ENCODE measurements around the gene RNF13. TPM values are rescaled to one million over a fixed set of nuclear protein-coding genes. Genes with fewer than 3 reads are reported as not detected.

RNF13 gene
- total RNA-seq, 1 experiment from 2014 or later, result 161 TPM

GRCh38 chr3:149809699-149810098 lies 3.3 kb upstream of the RNF13 start:
- Histone ChIP-seq H3K79me2 (ENCODE audit: low read length) (peaks cover 16% of the 10 kb centered on the region), H3K4me3 (ENCODE audit: low read length) (no peak overlapping the region), H3K9me2 (replicated peaks; ENCODE audit: insufficient read depth, low read length) (no peaks in the 10 kb centered on the region), H3K27ac (ENCODE audit: low read length) (no peak overlapping the region), H3K27me3 (ENCODE audit: low read length) (no peaks in the 10 kb centered on the region), H4K20me1 (ENCODE audit: insufficient read depth, low read depth, low read length) (0 out of 2 replicates have a peak, but pooled peaks cover 4% of the 10 kb centered on the region), H3K9ac (ENCODE audit: low read length) (no peak overlapping the region), H2AFZ (ENCODE audit: low read length) (no peak overlapping the region), H3K9me3 (ENCODE audit: low read length) (no peaks in the 10 kb centered on the region), H3K4me2 (ENCODE audit: low read depth, low read length, poor library complexity, severe bottlenecking) (no peak overlapping the region), H3K36me3 (ENCODE audit: insufficient read depth, low read length) (no peaks in the 10 kb centered on the region), H3K4me1 (ENCODE audit: low read length) (peaks cover 46% of the 10 kb centered on the region)
- peak; percentile 31 for DNase-seq

DNA sequence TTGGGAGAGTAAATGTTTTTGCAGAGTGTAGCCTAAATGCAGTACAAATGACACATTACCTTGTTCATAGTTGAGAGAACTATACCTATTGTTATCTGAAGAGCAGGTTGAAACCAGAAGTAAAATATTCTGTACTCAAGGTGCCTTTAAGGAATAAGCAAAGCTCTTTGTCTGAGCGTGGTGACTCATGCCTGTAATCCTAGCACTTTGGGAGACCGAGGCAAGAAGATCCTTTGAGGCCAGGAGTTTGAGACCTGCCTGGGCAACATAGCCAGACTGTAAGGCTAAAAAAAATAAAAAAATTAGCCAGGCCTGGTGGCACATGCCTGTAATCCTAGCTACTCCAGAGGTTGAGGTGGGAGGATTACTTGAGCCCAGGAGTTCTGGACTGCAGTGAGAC lies 2.2 kb upstream of the RNF13 start:
- Histone ChIP-seq H2AFZ (ENCODE audit: low read length) (no peak overlapping the region), H3K27ac (ENCODE audit: low read length) (no peak overlapping the region), H3K4me2 (ENCODE audit: low read depth, low read length, poor library complexity, severe bottlenecking) (no peak overlapping the region), H4K20me1 (ENCODE audit: insufficient read depth, low read depth, low read length) (0 out of 2 replicates have a peak, but pooled peaks cover 7% of the 10 kb centered on the region), H3K9me2 (replicated peaks; ENCODE audit: insufficient read depth, low read length) (no peaks in the 10 kb centered on the region), H3K27me3 (ENCODE audit: low read length) (no peaks in the 10 kb centered on the region), H3K9ac (ENCODE audit: low read length) (no peak overlapping the region), H3K4me3 (ENCODE audit: low read length) (no peak overlapping the region), H3K9me3 (ENCODE audit: low read length) (no peaks in the 10 kb centered on the region), H3K4me1 (ENCODE audit: low read length) (peaks cover 56% of the 10 kb centered on the region), H3K79me2 (ENCODE audit: low read length) (peaks cover 27% of the 10 kb centered on the region), H3K36me3 (ENCODE audit: insufficient read depth, low read length) (peaks cover 2% of the 10 kb centered on the region; the same call in 1 of the 2 replicates)
- DNase-seq, result no peak

DNA sequence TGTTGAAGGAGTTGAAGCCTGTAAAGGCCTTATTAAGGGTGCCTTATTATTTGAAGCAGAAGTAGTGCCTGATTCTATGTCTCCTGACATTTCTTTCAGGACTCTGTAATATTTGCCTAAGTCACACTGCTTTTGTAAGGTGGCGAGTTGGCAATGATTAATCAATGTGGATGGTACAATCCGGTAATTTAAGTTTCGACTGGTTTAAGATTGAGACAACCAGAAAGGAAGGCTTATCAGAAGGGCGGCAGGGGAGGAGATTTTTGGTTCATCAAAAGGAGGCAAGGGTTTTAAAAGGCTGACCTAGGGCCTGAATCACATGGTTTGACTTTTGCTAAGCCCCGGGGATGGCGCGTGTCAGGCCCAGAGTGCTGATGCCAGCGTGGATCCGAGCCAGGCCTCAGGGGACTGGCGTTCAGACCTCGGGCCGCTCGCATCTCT lies 830 bp upstream of the RNF13 start:
- no peaks in the 10 kb centered on the region for H3K9me2 ChIP-seq (replicated peaks; ENCODE audit: insufficient read depth, low read length)
- H4K20me1 ChIP-seq (ENCODE audit: insufficient read depth, low read depth, low read length), result 0 out of 2 replicates have a peak, but pooled peaks cover 7% of the 10 kb centered on the region
- peak overlapping the region; percentile 69 for H3K27ac ChIP-seq (ENCODE audit: low read length)
- peaks cover 10% of the 10 kb centered on the region for H3K36me3 ChIP-seq (ENCODE audit: insufficient read depth, low read length)
- no peaks in the 10 kb centered on the region for H3K27me3 ChIP-seq (ENCODE audit: low read length)
- H3K79me2 ChIP-seq (ENCODE audit: low read length), result peaks cover 41% of the 10 kb centered on the region
- peaks cover 56% of the 10 kb centered on the region for H3K4me1 ChIP-seq (ENCODE audit: low read length)
- peak overlapping the region; percentile 82 for H3K9ac ChIP-seq (ENCODE audit: low read length)
- no peaks in the 10 kb centered on the region for H3K9me3 ChIP-seq (ENCODE audit: low read length)
- peak overlapping the region; percentile 57 for H2AFZ ChIP-seq (ENCODE audit: low read length)
- peak overlapping the region; percentile 81 for H3K4me2 ChIP-seq (ENCODE audit: low read depth, low read length, poor library complexity, severe bottlenecking)
- H3K4me3 ChIP-seq (ENCODE audit: low read length), result peak overlapping the region; percentile 73
- DNase-seq, result peak; percentile 57

DNA sequence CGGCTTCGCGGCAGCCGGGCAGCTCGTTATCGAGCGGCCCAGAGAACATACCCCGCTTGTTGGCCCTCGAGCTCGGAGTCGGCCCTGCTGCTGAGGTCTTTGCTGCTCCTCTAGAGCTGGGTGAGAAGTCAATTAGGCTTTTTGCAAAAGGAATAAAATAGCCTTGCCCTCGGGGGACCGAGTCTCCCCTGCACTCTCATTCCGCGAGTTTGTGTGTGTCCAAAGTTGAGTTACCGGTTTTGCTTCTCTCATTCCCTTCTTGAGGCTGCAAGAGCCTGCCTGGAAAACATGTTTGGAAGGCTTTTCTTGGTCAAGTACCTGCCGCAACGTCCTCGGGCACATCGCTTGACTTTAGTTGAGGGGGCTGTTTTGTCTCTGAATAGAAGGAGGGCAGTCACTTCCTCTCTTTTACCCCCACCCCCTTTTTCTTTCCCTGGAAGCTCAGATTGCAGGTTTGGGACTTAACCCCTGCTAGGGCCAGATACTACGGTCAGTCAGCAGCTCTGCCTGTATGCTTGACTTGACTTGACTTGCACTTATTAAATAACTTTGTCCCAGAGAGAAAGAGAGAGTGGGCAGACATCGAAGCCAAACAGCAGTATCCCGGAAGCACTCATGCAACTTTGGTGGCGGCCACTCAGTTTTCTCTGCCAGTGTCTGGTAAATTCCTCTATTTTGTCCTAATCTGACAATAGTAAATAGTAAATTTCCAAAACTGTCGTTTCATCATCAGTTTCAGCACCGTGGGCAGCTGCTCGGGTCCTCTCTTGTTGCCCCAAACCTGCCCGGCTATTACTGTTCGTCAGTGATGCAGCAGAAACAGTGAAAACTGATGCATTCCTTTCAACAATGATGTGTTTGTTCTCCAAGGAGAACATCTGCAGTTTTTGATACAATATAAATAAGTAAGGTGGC lies 609 bp downstream of the RNF13 start:
- DNase-seq, result peak; percentile 75
- Histone ChIP-seq H3K9ac (ENCODE audit: low read length) (peak overlapping the region; percentile 82), H3K4me2 (ENCODE audit: low read depth, low read length, poor library complexity, severe bottlenecking) (peak overlapping the region; percentile 81), H3K27ac (ENCODE audit: low read length) (peak overlapping the region; percentile 81), H2AFZ (ENCODE audit: low read length) (no peak overlapping the region), H3K36me3 (ENCODE audit: insufficient read depth, low read length) (peaks cover 16% of the 10 kb centered on the region), H4K20me1 (ENCODE audit: insufficient read depth, low read depth, low read length) (0 out of 2 replicates have a peak, but pooled peaks cover 7% of the 10 kb centered on the region), H3K27me3 (ENCODE audit: low read length) (no peaks in the 10 kb centered on the region), H3K9me3 (ENCODE audit: low read length) (no peaks in the 10 kb centered on the region), H3K79me2 (ENCODE audit: low read length) (peaks cover 55% of the 10 kb centered on the region), H3K9me2 (replicated peaks; ENCODE audit: insufficient read depth, low read length) (no peaks in the 10 kb centered on the region), H3K4me1 (ENCODE audit: low read length) (peaks cover 48% of the 10 kb centered on the region), H3K4me3 (ENCODE audit: low read length) (peak overlapping the region; percentile 73)

GRCh38 chr3:149815321-149815720 lies 2.3 kb downstream of the RNF13 start:
- no peaks in the 10 kb centered on the region for H3K27me3 ChIP-seq (ENCODE audit: low read length)
- no peaks in the 10 kb centered on the region for H3K9me3 ChIP-seq (ENCODE audit: low read length)
- H3K4me1 ChIP-seq (ENCODE audit: low read length), result peaks cover 40% of the 10 kb centered on the region
- peaks cover 16% of the 10 kb centered on the region for H3K36me3 ChIP-seq (ENCODE audit: insufficient read depth, low read length)
- H4K20me1 ChIP-seq (ENCODE audit: insufficient read depth, low read depth, low read length), result 0 out of 2 replicates have a peak, but pooled peaks cover 7% of the 10 kb centered on the region
- peak overlapping the region; percentile 82 for H3K9ac ChIP-seq (ENCODE audit: low read length)
- no peak for DNase-seq
- peak overlapping the region; percentile 16; the same call in 1 of the 2 replicates for H3K27ac ChIP-seq (ENCODE audit: low read length)
- H3K9me2 ChIP-seq (replicated peaks; ENCODE audit: insufficient read depth, low read length), result no peaks in the 10 kb centered on the region
- H3K79me2 ChIP-seq (ENCODE audit: low read length), result peaks cover 72% of the 10 kb centered on the region
- peak overlapping the region; percentile 73 for H3K4me3 ChIP-seq (ENCODE audit: low read length)
- H2AFZ ChIP-seq (ENCODE audit: low read length), result no peak overlapping the region
- peak overlapping the region; percentile 81 for H3K4me2 ChIP-seq (ENCODE audit: low read depth, low read length, poor library complexity, severe bottlenecking)

- H3K36me3 ChIP-seq (ENCODE audit: insufficient read depth, low read length), result peaks cover 16% of the 10 kb centered on the region
- H2AFZ ChIP-seq (ENCODE audit: low read length), result no peak overlapping the region
- peaks cover 76% of the 10 kb centered on the region for H3K79me2 ChIP-seq (ENCODE audit: low read length)
- H3K9ac ChIP-seq (ENCODE audit: low read length), result no peak overlapping the region
- H3K27ac ChIP-seq (ENCODE audit: low read length), result no peak overlapping the region
- H3K27me3 ChIP-seq (ENCODE audit: low read length), result no peaks in the 10 kb centered on the region
- no peak for DNase-seq
- H3K9me3 ChIP-seq (ENCODE audit: low read length), result no peaks in the 10 kb centered on the region
- peak overlapping the region; percentile 73; the same call in 1 of the 2 replicates for H3K4me3 ChIP-seq (ENCODE audit: low read length)
- H3K9me2 ChIP-seq (replicated peaks; ENCODE audit: insufficient read depth, low read length), result no peaks in the 10 kb centered on the region
- peaks cover 40% of the 10 kb centered on the region for H3K4me1 ChIP-seq (ENCODE audit: low read length)
- 0 out of 2 replicates have a peak, but pooled peaks cover 7% of the 10 kb centered on the region for H4K20me1 ChIP-seq (ENCODE audit: insufficient read depth, low read depth, low read length)
- peak overlapping the region; percentile 81 for H3K4me2 ChIP-seq (ENCODE audit: low read depth, low read length, poor library complexity, severe bottlenecking)
These were observed 2.7 kb downstream of the RNF13 start for GRCh38 chr3:149815728-149816127.

- Histone ChIP-seq H3K79me2 (ENCODE audit: low read length) (peaks cover 82% of the 10 kb centered on the region), H3K27me3 (ENCODE audit: low read length) (no peaks in the 10 kb centered on the region), H3K36me3 (ENCODE audit: insufficient read depth, low read length) (peaks cover 20% of the 10 kb centered on the region), H2AFZ (ENCODE audit: low read length) (no peak overlapping the region), H3K9me2 (replicated peaks; ENCODE audit: insufficient read depth, low read length) (no peaks in the 10 kb centered on the region), H3K9ac (ENCODE audit: low read length) (no peak overlapping the region), H3K4me1 (ENCODE audit: low read length) (peaks cover 40% of the 10 kb centered on the region), H3K4me3 (ENCODE audit: low read length) (peak overlapping the region; percentile 73; the same call in 1 of the 2 replicates), H4K20me1 (ENCODE audit: insufficient read depth, low read depth, low read length) (0 out of 2 replicates have a peak, but pooled peaks cover 7% of the 10 kb centered on the region), H3K27ac (ENCODE audit: low read length) (no peak overlapping the region), H3K9me3 (ENCODE audit: low read length) (no peaks in the 10 kb centered on the region), H3K4me2 (ENCODE audit: low read depth, low read length, poor library complexity, severe bottlenecking) (peak overlapping the region; percentile 81)
- no peak for DNase-seq
These were observed 3.3 kb downstream of the RNF13 start for GRCh38 chr3:149816311-149816710.

- no peak overlapping the region for H3K4me3 ChIP-seq (ENCODE audit: low read length)
- H3K9ac ChIP-seq (ENCODE audit: low read length), result no peak overlapping the region
- peak overlapping the region; percentile 81 for H3K4me2 ChIP-seq (ENCODE audit: low read depth, low read length, poor library complexity, severe bottlenecking)
- peaks cover 4% of the 10 kb centered on the region; the same call in 1 of the 2 replicates for H3K9me3 ChIP-seq (ENCODE audit: low read length)
- peaks cover 36% of the 10 kb centered on the region for H3K4me1 ChIP-seq (ENCODE audit: low read length)
- peaks cover 89% of the 10 kb centered on the region for H3K79me2 ChIP-seq (ENCODE audit: low read length)
- no peak overlapping the region for H3K27ac ChIP-seq (ENCODE audit: low read length)
- 0 out of 2 replicates have a peak, but pooled peaks cover 7% of the 10 kb centered on the region for H4K20me1 ChIP-seq (ENCODE audit: insufficient read depth, low read depth, low read length)
- H3K36me3 ChIP-seq (ENCODE audit: insufficient read depth, low read length), result peaks cover 26% of the 10 kb centered on the region
- H3K9me2 ChIP-seq (replicated peaks; ENCODE audit: insufficient read depth, low read length), result no peaks in the 10 kb centered on the region
- no peak overlapping the region for H2AFZ ChIP-seq (ENCODE audit: low read length)
- H3K27me3 ChIP-seq (ENCODE audit: low read length), result no peaks in the 10 kb centered on the region
- no peak for DNase-seq
These were observed 4.0 kb downstream of the RNF13 start for GRCh38 chr3:149816986-149817385.
